Suprapubic skin (tissue), 4 donors: Measurements from ENCODE around the gene TMEM131. TPM values are rescaled to one million over a fixed set of nuclear protein-coding genes. Genes with fewer than 3 reads are reported as not detected.

Source experiments
- DNase-seq, 2 donors: peaks; one replicate each; pipeline ENCODE4 v3.0.0-alpha.2; 2019; ENCODE audit warnings: low spot score in 2 of 2
- H3K27ac ChIP-seq: fragments of 200-600 bp; sonication (generic); one replicate; pipeline ENCODE4 v1.5.1; 2019
- H3K27me3 ChIP-seq: fragments of 200-600 bp; sonication (generic); one replicate; pipeline ENCODE4 v1.5.1; 2019
- H3K36me3 ChIP-seq: fragments of 200-600 bp; sonication (generic); one replicate; pipeline ENCODE4 v1.5.1; 2019
- H3K4me1 ChIP-seq: fragments of 200-600 bp; sonication (generic); one replicate; pipeline ENCODE4 v1.5.1; 2019
- H3K4me3 ChIP-seq: fragments of 200-600 bp; sonication (generic); one replicate; pipeline ENCODE4 v1.5.1; 2019; ENCODE audit warnings: mild to moderate bottlenecking
- H3K9me3 ChIP-seq: fragments of 200-600 bp; sonication (generic); one replicate; pipeline ENCODE4 v1.5.1; 2019
- CTCF ChIP-seq, 2 donors: fragments of 200-600 bp in 1 of 2; fragments of 450-650 bp in 1 of 2; sonication (generic) in 1 of 2; IDR thresholded peaks; one replicate each; pipeline ENCODE4 v1.5.1; 2016 to 2019; ENCODE audit warnings: antibody characterized with exemption in 2 of 2, mild to moderate bottlenecking in 1 of 2, moderate library complexity in 1 of 2
- EP300 ChIP-seq: sonication (generic); formaldehyde crosslinking; IDR thresholded peaks from one replicate; pipeline ENCODE4 v1.6.1; 2017; ENCODE audit warnings: antibody characterized with exemption
- POLR2A ChIP-seq, 2 donors: fragments of 450-650 bp; IDR thresholded peaks; one replicate each; pipeline ENCODE4 v1.6.1; 2017; ENCODE audit warnings: antibody characterized with exemption in 2 of 2, mild to moderate bottlenecking in 2 of 2, moderate library complexity in 2 of 2
- POLR2AphosphoS5 ChIP-seq, 3 donors: sonication (generic); formaldehyde crosslinking; IDR thresholded peaks; one replicate each; pipeline ENCODE4 v1.6.1; 2017; ENCODE audit warnings: antibody characterized with exemption in 3 of 3
- WGBS: methylation state at CpG from one replicate; pipeline ENCODE4 v1.1.5; 2018; 5-methylcytosine and 5-hydroxymethylcytosine counted together
- total RNA-seq, 4 donors: library from RNA; depleted of rRNA; stranded (reverse); fragments of >200 nt; gene quantifications; one replicate each; pipeline ENCODE4 v1.1.0, GENCODE V29; 2016

Gene TMEM131
- total RNA-seq, 4 donors from 2014 or later: 39.7 to 117 (median 42.5) TPM

- Histone ChIP-seq H3K36me3 (no peaks in the 10 kb centered on the region), H3K4me3 (no peak overlapping the region), H3K27me3 (no peaks in the 10 kb centered on the region), H3K27ac (no peak overlapping the region), H3K9me3 (no peaks in the 10 kb centered on the region), H3K4me1 (no peaks in the 10 kb centered on the region)
- 100% methylated on average over 1 of the region's 2 CpGs for WGBS
- TF ChIP-seq POLR2AphosphoS5 (IDR thresholded peaks at IDR 0.05) (no peak), EP300 (no peak), CTCF (IDR thresholded peaks at IDR 0.05) (no peak), POLR2A (IDR thresholded peaks at IDR 0.05) (no peak)
- DNase-seq: no peak
Observed at GRCh38 chr2:98014379-98014778, 18.6 kb upstream of the TMEM131 start.

GRCh38 chr2:98013407-98014042 is 17.8 kb upstream of the TMEM131 start:
- WGBS: 78% methylated on average over 15 of the region's 15 CpGs
- no peaks in the 10 kb centered on the region for H3K4me1 ChIP-seq
- TF ChIP-seq EP300 (no peak), POLR2A (IDR thresholded peaks at IDR 0.05) (no peak)
- no peaks in the 10 kb centered on the region for H3K36me3 ChIP-seq
- H3K27me3 ChIP-seq: no peaks in the 10 kb centered on the region
- no peaks in the 10 kb centered on the region for H3K9me3 ChIP-seq
- no peak for DNase-seq
- no peak overlapping the region for H3K4me3 ChIP-seq
- H3K27ac ChIP-seq: no peak overlapping the region

- no peak for DNase-seq
- 84% methylated on average over 3 of the region's 3 CpGs for WGBS
- Histone ChIP-seq H3K4me3 (no peak overlapping the region), H3K27ac (no peak overlapping the region), H3K9me3 (no peaks in the 10 kb centered on the region), H3K36me3 (no peaks in the 10 kb centered on the region), H3K4me1 (no peaks in the 10 kb centered on the region), H3K27me3 (no peaks in the 10 kb centered on the region)
- TF ChIP-seq EP300 (no peak), CTCF (IDR thresholded peaks at IDR 0.05) (no peak), POLR2A (IDR thresholded peaks at IDR 0.05) (no peak), POLR2AphosphoS5 (IDR thresholded peaks at IDR 0.05) (no peak)
Observed at GRCh38 chr2:98012561-98012991, 16.8 kb upstream of the TMEM131 start.

GRCh38 chr2:98009887-98010760 is 14.4 kb upstream of the TMEM131 start:
- WGBS: 83% methylated on average over 9 of the region's 10 CpGs
- H3K4me1 ChIP-seq: no peaks in the 10 kb centered on the region
- H3K9me3 ChIP-seq: no peaks in the 10 kb centered on the region
- no peak overlapping the region for H3K27ac ChIP-seq
- no peak overlapping the region for H3K4me3 ChIP-seq
- H3K36me3 ChIP-seq: no peaks in the 10 kb centered on the region
- DNase-seq: no peak
- TF ChIP-seq POLR2AphosphoS5 (IDR thresholded peaks at IDR 0.05): no peak
- TF ChIP-seq CTCF (IDR thresholded peaks at IDR 0.05): no peak
- TF ChIP-seq EP300: no peak
- no peak for TF ChIP-seq POLR2A (IDR thresholded peaks at IDR 0.05)
- no peaks in the 10 kb centered on the region for H3K27me3 ChIP-seq

- Histone ChIP-seq H3K4me1 (no peaks in the 10 kb centered on the region), H3K36me3 (no peaks in the 10 kb centered on the region), H3K4me3 (no peak overlapping the region), H3K9me3 (no peaks in the 10 kb centered on the region), H3K27me3 (no peaks in the 10 kb centered on the region), H3K27ac (no peak overlapping the region)
- no peak for DNase-seq
- TF ChIP-seq POLR2AphosphoS5 (IDR thresholded peaks at IDR 0.05): no peak
- no peak for TF ChIP-seq EP300
- no peak for TF ChIP-seq POLR2A (IDR thresholded peaks at IDR 0.05)
- no peak for TF ChIP-seq CTCF (IDR thresholded peaks at IDR 0.05)
- 75% methylated on average over 3 of the region's 3 CpGs for WGBS
Observed at GRCh38 chr2:98008415-98008814, 12.7 kb upstream of the TMEM131 start.
